ENCODE results near the gene MAMDC2. TPM values are rescaled to one million over a fixed set of nuclear protein-coding genes. Genes with fewer than 3 reads are reported as not detected.
A peak's percentile ranks its signal among the peaks of the same experiment; 100 is the strongest.
"Not testable (repeated sequence)": the region's sequence is repeated elsewhere in the genome, so short reads cannot be mapped to it uniquely, and the experiment has no call there.

Gene MAMDC2
- total RNA-seq, 1 donor from 2014 or later: 0.21 TPM

GRCh38 chr9:70222354-70222753, 178.7 kb downstream of the MAMDC2 start:
- Mint-ChIP-seq H3K4me3 (no peak overlapping the region), H3K4me1 (peaks cover 4% of the 10 kb centered on the region), H3K27ac (ENCODE audit: unreplicated experiment) (no peak overlapping the region), H3K36me3 (ENCODE audit: low read depth) (peaks cover 5% of the 10 kb centered on the region), H3K27me3 (ENCODE audit: low read depth) (no peaks in the 10 kb centered on the region), H3K9me3 (peaks cover 6% of the 10 kb centered on the region)
- no peak for DNase-seq (ENCODE audit: low read depth, low spot score)
- TF ChIP-seq CTCF (conservative IDR thresholded peaks at IDR 0.05): no peak

- Mint-ChIP-seq H3K9me3 (peaks cover 6% of the 10 kb centered on the region), H3K4me1 (no peaks in the 10 kb centered on the region), H3K36me3 (ENCODE audit: low read depth) (peaks cover 5% of the 10 kb centered on the region), H3K27me3 (ENCODE audit: low read depth) (no peaks in the 10 kb centered on the region), H3K27ac (ENCODE audit: unreplicated experiment) (no peak overlapping the region), H3K4me3 (no peak overlapping the region)
- no peak for TF ChIP-seq CTCF (conservative IDR thresholded peaks at IDR 0.05)
- no peak for DNase-seq (ENCODE audit: low read depth, low spot score)
Observed at GRCh38 chr9:70228118-70228517, 184.5 kb downstream of the MAMDC2 start.

- TF ChIP-seq CTCF (conservative IDR thresholded peaks at IDR 0.05): no peak
- no peak overlapping the region for H3K4me3 Mint-ChIP-seq
- no peak overlapping the region for H3K27ac Mint-ChIP-seq (ENCODE audit: unreplicated experiment)
- no peak for DNase-seq (ENCODE audit: low read depth, low spot score)
- no peaks in the 10 kb centered on the region for H3K27me3 Mint-ChIP-seq (ENCODE audit: low read depth)
- H3K4me1 Mint-ChIP-seq: no peaks in the 10 kb centered on the region
- peaks cover 6% of the 10 kb centered on the region for H3K36me3 Mint-ChIP-seq (ENCODE audit: low read depth)
- peaks cover 6% of the 10 kb centered on the region for H3K9me3 Mint-ChIP-seq
Observed at GRCh38 chr9:70228611-70229010, 185.0 kb downstream of the MAMDC2 start.

- Mint-ChIP-seq H3K4me1 (no peaks in the 10 kb centered on the region), H3K36me3 (ENCODE audit: low read depth) (peaks cover 8% of the 10 kb centered on the region), H3K9me3 (peaks cover 6% of the 10 kb centered on the region), H3K27ac (ENCODE audit: unreplicated experiment) (no peak overlapping the region), H3K27me3 (ENCODE audit: low read depth) (no peaks in the 10 kb centered on the region), H3K4me3 (no peak overlapping the region)
- DNase-seq (ENCODE audit: low read depth, low spot score): no peak
- no peak for TF ChIP-seq CTCF (conservative IDR thresholded peaks at IDR 0.05)
Observed at GRCh38 chr9:70229026-70229425, 185.4 kb downstream of the MAMDC2 start.

- peak; percentile 67 for TF ChIP-seq CTCF (conservative IDR thresholded peaks at IDR 0.05)
- H3K36me3 Mint-ChIP-seq (ENCODE audit: low read depth): peaks cover 8% of the 10 kb centered on the region
- no peaks in the 10 kb centered on the region for H3K27me3 Mint-ChIP-seq (ENCODE audit: low read depth)
- H3K27ac Mint-ChIP-seq (ENCODE audit: unreplicated experiment): no peak overlapping the region
- no peak overlapping the region for H3K4me3 Mint-ChIP-seq
- no peak for DNase-seq (ENCODE audit: low read depth, low spot score)
- H3K4me1 Mint-ChIP-seq: no peaks in the 10 kb centered on the region
- H3K9me3 Mint-ChIP-seq: peaks cover 6% of the 10 kb centered on the region
Observed at GRCh38 chr9:70229579-70229978, 185.9 kb downstream of the MAMDC2 start.

GRCh38 chr9:70232476-70232875, 188.8 kb downstream of the MAMDC2 start:
- TF ChIP-seq CTCF (conservative IDR thresholded peaks at IDR 0.05): no peak
- Mint-ChIP-seq H3K27me3 (ENCODE audit: low read depth) (no peaks in the 10 kb centered on the region), H3K36me3 (ENCODE audit: low read depth) (peaks cover 7% of the 10 kb centered on the region), H3K27ac (ENCODE audit: unreplicated experiment) (no peak overlapping the region), H3K9me3 (peaks cover 3% of the 10 kb centered on the region), H3K4me3 (no peak overlapping the region), H3K4me1 (no peaks in the 10 kb centered on the region)
- DNase-seq (ENCODE audit: low read depth, low spot score): no peak

GRCh38 chr9:70234208-70234607, 190.6 kb downstream of the MAMDC2 start:
- not testable (repeated sequence) for H3K36me3 Mint-ChIP-seq (ENCODE audit: low read depth); DNase-seq (ENCODE audit: low read depth, low spot score); H3K4me3 Mint-ChIP-seq; H3K27me3 Mint-ChIP-seq (ENCODE audit: low read depth); H3K4me1 Mint-ChIP-seq; H3K9me3 Mint-ChIP-seq; H3K27ac Mint-ChIP-seq (ENCODE audit: unreplicated experiment)

GRCh38 chr9:70245952-70246351, 202.3 kb downstream of the MAMDC2 start:
- H3K27me3 Mint-ChIP-seq (ENCODE audit: low read depth); H3K4me3 Mint-ChIP-seq; H3K36me3 Mint-ChIP-seq (ENCODE audit: low read depth); H3K4me1 Mint-ChIP-seq; DNase-seq (ENCODE audit: low read depth, low spot score); H3K27ac Mint-ChIP-seq (ENCODE audit: unreplicated experiment); H3K9me3 Mint-ChIP-seq: not testable (repeated sequence)

Data from neural crest cell (in vitro differentiated cells).